NT2/D1 (cell line): Measurements from ENCODE around the gene COL9A3.

Experiments
- SUZ12 ChIP-seq: IDR thresholded peaks from 2 replicates; pipeline ENCODE4 v1.6.1; 2011; ENCODE audit not compliant: insufficient read length, insufficient read depth; ENCODE audit errors: extremely low read depth
- YY1 ChIP-seq: IDR thresholded peaks from 2 replicates; pipeline ENCODE4 v1.6.1; 2011; ENCODE audit not compliant: insufficient read length, insufficient read depth
- ZNF274 ChIP-seq: IDR thresholded peaks from 2 replicates; pipeline ENCODE4 v1.6.1; 2011; ENCODE audit warnings: mild to moderate bottlenecking, low read depth, low read length

DNA sequence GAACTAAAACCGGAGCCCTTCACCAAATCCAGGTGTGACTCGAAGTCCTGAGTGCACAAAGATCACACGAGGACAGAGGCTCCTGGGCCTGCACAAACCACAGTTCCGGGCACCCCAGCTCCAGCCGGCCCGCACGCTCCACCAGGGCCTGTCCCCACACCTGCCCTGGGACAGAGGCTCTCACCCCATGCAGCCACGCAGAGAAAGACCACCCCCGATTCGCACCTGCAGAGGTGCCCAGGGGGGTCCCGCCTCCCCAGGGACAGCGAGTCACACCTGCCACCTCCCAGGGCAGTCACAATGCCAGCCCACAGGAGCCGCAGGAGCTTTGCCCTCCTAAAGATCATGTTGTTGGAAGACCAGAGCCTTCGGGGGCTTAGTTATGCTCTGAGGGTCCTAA, 45.9 kb upstream of the COL9A3 start:
- TF ChIP-seq YY1: no peak
- TF ChIP-seq ZNF274: no peak
- TF ChIP-seq SUZ12: no peak
